GM12872 (cell line): ENCODE measurements around the gene RBPJ.

Source experiments
- TF ChIP-seq, protein P1 (sequence below): IDR thresholded peaks from 3 replicates; pipeline ENCODE4 v1.5.1; 2011; ENCODE audit warnings: low read depth, mild to moderate bottlenecking, low read length, moderate library complexity; ENCODE audit not compliant: insufficient read depth

The RBPJ gene

DNA sequence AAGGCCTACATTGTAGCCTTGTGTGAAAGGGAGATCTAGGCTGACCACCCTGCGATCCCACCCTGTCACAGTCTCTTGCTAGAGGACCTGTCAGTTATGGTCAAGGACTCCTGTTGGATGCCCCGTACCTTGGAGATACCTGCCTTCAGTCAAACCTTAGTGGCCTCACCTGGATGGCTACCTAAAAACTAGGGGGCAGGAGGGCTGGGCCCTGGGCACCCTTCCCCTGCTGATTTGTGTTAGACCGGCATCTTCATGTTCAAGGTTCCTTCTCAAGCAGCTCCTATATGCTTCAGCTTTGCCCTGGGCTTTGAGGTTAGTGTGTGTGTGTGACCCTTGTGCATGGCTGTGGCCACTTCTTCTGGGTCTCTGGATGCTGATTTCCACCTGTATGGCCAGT, 134.1 kb downstream of the RBPJ start:
- TF ChIP-seq, protein P1, sequence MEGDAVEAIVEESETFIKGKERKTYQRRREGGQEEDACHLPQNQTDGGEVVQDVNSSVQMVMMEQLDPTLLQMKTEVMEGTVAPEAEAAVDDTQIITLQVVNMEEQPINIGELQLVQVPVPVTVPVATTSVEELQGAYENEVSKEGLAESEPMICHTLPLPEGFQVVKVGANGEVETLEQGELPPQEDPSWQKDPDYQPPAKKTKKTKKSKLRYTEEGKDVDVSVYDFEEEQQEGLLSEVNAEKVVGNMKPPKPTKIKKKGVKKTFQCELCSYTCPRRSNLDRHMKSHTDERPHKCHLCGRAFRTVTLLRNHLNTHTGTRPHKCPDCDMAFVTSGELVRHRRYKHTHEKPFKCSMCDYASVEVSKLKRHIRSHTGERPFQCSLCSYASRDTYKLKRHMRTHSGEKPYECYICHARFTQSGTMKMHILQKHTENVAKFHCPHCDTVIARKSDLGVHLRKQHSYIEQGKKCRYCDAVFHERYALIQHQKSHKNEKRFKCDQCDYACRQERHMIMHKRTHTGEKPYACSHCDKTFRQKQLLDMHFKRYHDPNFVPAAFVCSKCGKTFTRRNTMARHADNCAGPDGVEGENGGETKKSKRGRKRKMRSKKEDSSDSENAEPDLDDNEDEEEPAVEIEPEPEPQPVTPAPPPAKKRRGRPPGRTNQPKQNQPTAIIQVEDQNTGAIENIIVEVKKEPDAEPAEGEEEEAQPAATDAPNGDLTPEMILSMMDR: no peak

DNA sequence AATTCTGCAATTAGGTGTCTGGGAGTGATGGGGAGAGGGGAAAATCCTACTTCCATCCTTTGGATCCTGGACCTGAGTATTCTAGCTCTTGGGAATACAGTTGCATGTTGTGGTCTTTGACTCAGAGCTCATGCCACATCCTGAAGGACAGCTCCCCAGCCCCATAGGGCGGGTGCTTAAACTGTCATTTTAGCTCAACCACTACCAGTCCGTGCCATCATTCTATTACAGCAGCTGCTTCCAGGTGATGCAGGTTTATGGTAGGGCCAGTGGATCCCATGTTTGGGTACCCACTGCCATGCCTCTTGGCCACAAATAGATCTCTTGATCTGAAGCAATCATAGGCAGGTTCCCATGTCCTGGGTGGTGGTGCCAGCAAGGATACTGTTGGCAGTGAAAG, 134.8 kb downstream of the RBPJ start:
- TF ChIP-seq, protein P1: no peak

DNA sequence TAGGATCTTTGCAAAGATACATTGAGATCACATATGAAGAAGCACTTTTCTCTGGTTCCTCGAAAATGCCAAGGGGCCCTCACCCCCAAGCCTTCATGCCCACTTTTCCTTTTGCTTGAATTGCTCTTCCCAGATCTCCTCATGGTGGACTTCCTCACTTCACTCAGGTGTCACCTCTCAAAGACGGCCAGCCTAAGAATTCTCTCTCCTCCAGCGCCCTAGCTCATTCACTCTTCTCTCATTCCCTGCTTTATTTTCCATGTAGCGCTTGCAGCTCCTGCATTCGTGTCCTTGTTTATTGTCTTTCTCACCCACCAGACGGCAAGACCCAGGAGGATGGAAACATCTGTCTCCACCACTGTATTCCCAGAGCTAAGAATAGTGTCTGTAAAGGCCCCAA, 136.6 kb downstream of the RBPJ start:
- TF ChIP-seq, protein P1: no peak

DNA sequence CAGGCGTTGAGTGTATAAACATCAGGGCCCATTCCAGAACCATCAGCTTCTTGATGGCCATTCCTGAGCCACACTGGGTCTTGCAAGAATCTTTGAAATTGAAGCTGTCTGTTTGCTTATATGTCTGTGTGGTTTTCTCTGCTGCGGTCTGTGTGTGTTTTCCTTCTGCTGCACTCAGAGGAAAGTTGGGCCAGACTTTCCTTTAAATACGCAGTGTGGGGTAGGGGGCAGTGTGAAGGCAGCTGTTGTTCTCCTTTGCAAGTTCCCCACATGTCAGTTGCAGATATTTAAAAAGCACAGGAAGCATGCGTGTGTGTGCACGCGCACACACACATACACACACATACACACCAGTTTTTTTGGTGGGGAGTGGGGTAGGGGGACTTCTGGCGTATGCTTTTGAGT, 137.3 kb downstream of the RBPJ start:
- TF ChIP-seq, protein P1: no peak

DNA sequence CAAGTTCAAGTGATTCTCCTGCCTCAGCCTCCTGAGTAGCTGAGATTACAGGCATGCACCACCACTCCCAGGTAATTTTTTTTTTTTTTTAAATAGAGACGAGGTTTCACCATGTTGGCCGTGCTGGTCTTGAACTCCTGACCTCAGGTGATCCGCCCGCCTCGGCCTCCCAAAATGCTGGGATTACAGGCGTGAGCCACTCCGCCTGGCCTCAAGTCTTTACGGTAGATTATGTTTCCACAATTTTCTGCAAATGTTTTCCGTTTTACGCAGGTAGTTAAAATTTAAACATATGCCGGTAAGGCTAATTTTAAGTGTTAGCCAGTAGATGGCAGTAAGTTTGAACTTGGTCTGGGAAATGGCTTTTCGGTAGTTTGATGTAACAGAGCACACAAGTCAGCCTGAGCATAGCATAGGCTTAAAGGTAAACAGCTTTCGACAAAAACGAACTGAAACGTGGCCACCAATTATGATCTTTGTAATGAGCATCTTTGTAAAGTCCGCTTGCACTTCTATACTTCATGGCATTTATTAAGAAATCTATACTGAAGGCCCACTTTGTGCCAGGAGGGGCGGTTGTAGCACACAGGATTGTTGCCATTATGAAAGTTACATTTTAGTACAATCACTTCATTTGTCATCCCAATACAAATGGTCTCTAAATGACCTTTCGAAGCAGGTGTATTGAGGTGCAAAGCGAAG, 138.4 kb downstream of the RBPJ start:
- TF ChIP-seq, protein P1: peak; percentile 58; the same call in 2 of the 3 replicates

DNA sequence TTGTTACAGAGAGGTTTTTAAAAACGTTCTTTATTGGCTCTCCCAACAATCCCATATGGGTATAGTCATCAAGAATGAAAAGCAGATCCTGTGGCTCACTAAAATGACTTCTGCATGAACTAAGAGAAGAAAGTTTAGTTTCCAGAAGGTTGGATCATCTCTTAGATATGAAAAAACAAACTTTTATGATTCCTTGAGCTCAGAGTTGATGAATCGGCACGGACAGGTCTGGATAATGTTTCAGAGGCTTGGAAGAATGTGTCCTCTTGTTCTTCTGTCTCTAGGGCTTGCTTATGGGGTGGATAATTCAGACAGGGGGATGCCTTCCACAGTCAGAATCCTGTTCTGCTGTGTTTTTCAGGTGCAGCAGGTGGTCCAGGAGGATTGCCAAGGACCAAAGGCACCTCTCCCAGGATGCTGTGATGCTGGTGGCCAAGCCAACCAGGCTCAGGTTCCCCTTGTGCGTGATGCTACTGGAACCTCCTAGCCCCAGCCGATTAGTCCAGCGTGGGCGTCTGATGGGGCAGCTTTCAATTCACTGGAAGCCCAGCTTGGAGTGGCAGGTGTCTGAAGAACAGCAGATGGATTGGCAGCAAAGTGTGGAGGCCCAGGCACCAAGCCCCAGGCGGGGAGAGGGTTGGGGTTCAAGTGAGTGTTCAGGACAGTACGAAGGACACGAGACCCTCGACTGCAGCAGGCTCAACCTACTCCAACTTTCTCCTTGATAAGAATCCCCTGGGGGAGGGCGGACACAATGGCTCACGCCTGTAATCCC, 139.1 kb downstream of the RBPJ start:
- TF ChIP-seq, protein P1: no peak

DNA sequence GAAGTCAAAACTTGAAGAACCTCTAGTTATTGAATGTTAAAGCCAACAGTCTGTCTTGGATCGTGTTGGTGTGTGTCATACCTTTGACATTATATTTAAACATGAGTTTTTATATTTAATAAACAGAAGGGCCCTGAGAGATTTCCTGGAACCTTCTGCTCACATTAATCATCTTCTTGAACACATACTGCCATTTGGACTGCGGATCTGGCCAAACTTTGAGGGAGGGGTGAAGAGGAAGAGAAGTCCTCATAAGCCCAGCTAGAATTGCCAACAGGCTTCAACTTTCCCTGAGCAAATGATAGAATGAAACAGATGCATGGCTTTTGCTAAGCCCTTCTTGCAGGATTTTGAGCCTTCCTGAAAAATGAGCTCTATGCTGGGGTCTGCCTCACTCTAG, 142.1 kb downstream of the RBPJ start:
- TF ChIP-seq, protein P1: no peak
